HG02852 (cell line): ENCODE data around the gene CMC1.

Experiments
- ATAC-seq: cut with Tn5 transposase; IDR thresholded peaks from one replicate; pipeline ENCODE4 v1.9.1; 2021; ENCODE audit warnings: mild to moderate bottlenecking, moderate library complexity; ENCODE audit not compliant: unreplicated experiment

Gene CMC1

GRCh38 chr3:28295898-28296490 lies 54.6 kb downstream of the CMC1 start:
- peak; percentile 43 for ATAC-seq

GRCh38 chr3:28299705-28300104 lies 58.3 kb downstream of the CMC1 start:
- ATAC-seq = no peak

GRCh38 chr3:28300345-28300962 lies 59.0 kb downstream of the CMC1 start:
- ATAC-seq = no peak

- ATAC-seq = no peak
These were observed 60.3 kb downstream of the CMC1 start for GRCh38 chr3:28301688-28302087.

GRCh38 chr3:28308196-28308595 lies 66.8 kb downstream of the CMC1 start:
- no peak for ATAC-seq

- no peak for ATAC-seq
These were observed 74.3 kb downstream of the CMC1 start for GRCh38 chr3:28315711-28316110.

GRCh38 chr3:28316226-28316625 lies 74.8 kb downstream of the CMC1 start:
- ATAC-seq = no peak

- peak; percentile 97 for ATAC-seq
These were observed 76.1 kb downstream of the CMC1 start for GRCh38 chr3:28317438-28318022.

GRCh38 chr3:28320981-28321380 lies 79.6 kb downstream of the CMC1 start:
- ATAC-seq = no peak

- ATAC-seq = no peak
These were observed 81.0 kb downstream of the CMC1 start for GRCh38 chr3:28322464-28322863.

GRCh38 chr3:28326458-28326926 lies 85.1 kb downstream of the CMC1 start:
- ATAC-seq = peak; percentile 77

GRCh38 chr3:28328188-28329151 lies 87.1 kb downstream of the CMC1 start:
- ATAC-seq = no peak

GRCh38 chr3:28334552-28334951 lies 93.1 kb downstream of the CMC1 start:
- ATAC-seq = no peak

- ATAC-seq = no peak
These were observed 93.8 kb downstream of the CMC1 start for GRCh38 chr3:28335246-28335645.

- no peak for ATAC-seq
These were observed 95.8 kb downstream of the CMC1 start for GRCh38 chr3:28337230-28337629.

- ATAC-seq = no peak
These were observed 101.7 kb downstream of the CMC1 start for GRCh38 chr3:28343144-28343543.

GRCh38 chr3:28345690-28346089 lies 104.3 kb downstream of the CMC1 start:
- no peak for ATAC-seq

- ATAC-seq = no peak
These were observed 106.2 kb downstream of the CMC1 start for GRCh38 chr3:28347374-28348264.

- no peak for ATAC-seq
These were observed 106.8 kb downstream of the CMC1 start for GRCh38 chr3:28348265-28348628.
